Measurements from ENCODE around the gene TEX14. TPM values are rescaled to one million over a fixed set of nuclear protein-coding genes. Genes with fewer than 3 reads are reported as not detected.

TEX14 gene
- total RNA-seq, 1 experiment from 2014 or later, result 0.89 TPM

- TF ChIP-seq ATF3 (IDR thresholded peaks at IDR 0.05), result no peak
These were observed 105.7 kb downstream of the TEX14 start (continued) for GRCh38 chr17:58586009-58586644.

GRCh38 chr17:58585554-58585953 is 106.3 kb downstream of the TEX14 start:
- CTCF ChIA-PET, result interaction anchor here (1.4 to 4.2 kb wide), 3 partner anchors 7 to 45 kb away, joined by 4 to 37 read pairs (median 6); no protein-coding TSS in a partner anchor

GRCh38 chr17:58583486-58583885 is 108.4 kb downstream of the TEX14 start:
- no peaks in the 10 kb centered on the region for H3K4me1 ChIP-seq (ENCODE audit: control insufficient read depth in 1 of 2, insufficient read depth in 2 of 2, low read length in 2 of 2)
- H3K79me2 ChIP-seq (ENCODE audit: insufficient read depth, low read length), result no peaks in the 10 kb centered on the region
- H3K9me3 ChIP-seq (ENCODE audit: control insufficient read depth in 1 of 2, insufficient read depth in 1 of 2, low read depth in 1 of 2, low read length in 2 of 2), result no peaks in the 10 kb centered on the region
- H3K27me3 ChIP-seq (ENCODE audit: insufficient read depth, low read length), result no peaks in the 10 kb centered on the region
- no peak overlapping the region for H3K9ac ChIP-seq (ENCODE audit: low read length)
- no peak for DNase-seq (ENCODE audit: low read depth, low spot score)
- H3K36me3 ChIP-seq (ENCODE audit: control insufficient read depth in 1 of 2, insufficient read depth in 2 of 2, low read length in 2 of 2), result no peaks in the 10 kb centered on the region
- ATAC-seq, result no peak
- CTCF ChIA-PET, result interaction anchor here (1.4 kb wide), 1 partner anchor 12 kb away, joined by 4 read pairs; no protein-coding TSS in a partner anchor
- intact Hi-C loops (cut with micrococcal nuclease), result no loop called here
- no peaks in the 10 kb centered on the region for H4K20me1 ChIP-seq (ENCODE audit: insufficient read depth)
- H2AFZ ChIP-seq (ENCODE audit: low read depth, low read length, poor library complexity, severe bottlenecking), result no peak overlapping the region
- POLR2A ChIA-PET, result interaction anchor here (0.9 to 7.3 kb wide), 2 partner anchors 47 to 63 kb away, joined by 3 to 92 read pairs; no protein-coding TSS in a partner anchor
- BruUV-seq (replicated peaks), result no TSS peak
- RAD21 ChIA-PET (ENCODE audit: low non-redundant PET in 1 of 2, low total read pairs in 2 of 2, uncharacterized antibody in 2 of 2, unreplicated experiment in 2 of 2), result no interaction called here
- no peak overlapping the region for H3K4me3 ChIP-seq (replicated peaks in 1 of 2; ENCODE audit: low read depth in 1 of 2, low read length in 2 of 2)
- H3K4me2 ChIP-seq (ENCODE audit: low read length), result no peak overlapping the region
- H3K27ac ChIP-seq (ENCODE audit: low read depth, low read length), result no peak overlapping the region
- TF ChIP-seq ZFX (IDR thresholded peaks at IDR 0.05) (no peak), ZBTB33 (IDR thresholded peaks at IDR 0.05; ENCODE audit: extremely low read depth, insufficient replicate concordance, low read length) (no peak), JUND (IDR thresholded peaks at IDR 0.05) (no peak), POLR2A (IDR thresholded peaks at IDR 0.05; ENCODE audit: borderline replicate concordance, extremely low read depth, insufficient read depth, insufficient read length) (no peak), SIN3A (IDR thresholded peaks at IDR 0.05; ENCODE audit: low read depth) (no peak), CTCF (IDR thresholded peaks at IDR 0.05 in 2 of 3, conservative IDR thresholded peaks at IDR 0.05 in 1 of 3; ENCODE audit: borderline replicate concordance in 1 of 3, insufficient read depth in 1 of 3, low read depth in 2 of 3, low read length in 2 of 3) (no peak)
- no peaks in the 10 kb centered on the region for H3K9me2 ChIP-seq (ENCODE audit: insufficient read depth)

More at GRCh38 chr17:58585554-58585953, 106.3 kb downstream of the TEX14 start:
- Histone ChIP-seq H3K9ac (ENCODE audit: low read length) (no peak overlapping the region), H3K9me2 (ENCODE audit: insufficient read depth) (no peaks in the 10 kb centered on the region), H3K27ac (ENCODE audit: low read depth, low read length) (no peak overlapping the region), H3K27me3 (ENCODE audit: insufficient read depth, low read length) (no peaks in the 10 kb centered on the region), H3K4me1 (ENCODE audit: control insufficient read depth in 1 of 2, insufficient read depth in 2 of 2, low read length in 2 of 2) (no peaks in the 10 kb centered on the region), H2AFZ (ENCODE audit: low read depth, low read length, poor library complexity, severe bottlenecking) (no peak overlapping the region), H3K79me2 (ENCODE audit: insufficient read depth, low read length) (no peaks in the 10 kb centered on the region), H3K36me3 (ENCODE audit: control insufficient read depth in 1 of 2, insufficient read depth in 2 of 2, low read length in 2 of 2) (no peaks in the 10 kb centered on the region), H3K4me2 (ENCODE audit: low read length) (no peak overlapping the region), H3K4me3 (replicated peaks in 1 of 2; ENCODE audit: low read depth in 1 of 2, low read length in 2 of 2) (no peak overlapping the region), H4K20me1 (ENCODE audit: insufficient read depth) (no peaks in the 10 kb centered on the region), H3K9me3 (ENCODE audit: control insufficient read depth in 1 of 2, insufficient read depth in 1 of 2, low read depth in 1 of 2, low read length in 2 of 2) (no peaks in the 10 kb centered on the region)
- ATAC-seq, result no peak
- intact Hi-C loops (cut with micrococcal nuclease), result no loop called here
- no TSS peak for BruUV-seq (replicated peaks)
- ChIA-PET POLR2A (interaction anchor here (1.2 to 7.3 kb wide), 2 partner anchors 45 to 73 kb away, joined by 8 to 92 read pairs; no protein-coding TSS in a partner anchor), RAD21 (ENCODE audit: low non-redundant PET in 1 of 2, low total read pairs in 2 of 2, uncharacterized antibody in 2 of 2, unreplicated experiment in 2 of 2) (no interaction called here)
- no peak for TF ChIP-seq ZNF274 (IDR thresholded peaks at IDR 0.05; ENCODE audit: low read depth, low read length)
- no peak for TF ChIP-seq POLR2AphosphoS5 (IDR thresholded peaks at IDR 0.05; ENCODE audit: low read depth, low read length)
- no peak for TF ChIP-seq POLR2A (IDR thresholded peaks at IDR 0.05; ENCODE audit: borderline replicate concordance, extremely low read depth, insufficient read depth, insufficient read length)
- TF ChIP-seq ELF1 (IDR thresholded peaks at IDR 0.05; ENCODE audit: borderline replicate concordance, low read depth), result no peak
- TF ChIP-seq EZH2 (IDR thresholded peaks at IDR 0.05), result no peak
- no peak for DNase-seq (ENCODE audit: low read depth, low spot score)
